Measurements from ENCODE around the gene LAYN.

The LAYN gene

DNA sequence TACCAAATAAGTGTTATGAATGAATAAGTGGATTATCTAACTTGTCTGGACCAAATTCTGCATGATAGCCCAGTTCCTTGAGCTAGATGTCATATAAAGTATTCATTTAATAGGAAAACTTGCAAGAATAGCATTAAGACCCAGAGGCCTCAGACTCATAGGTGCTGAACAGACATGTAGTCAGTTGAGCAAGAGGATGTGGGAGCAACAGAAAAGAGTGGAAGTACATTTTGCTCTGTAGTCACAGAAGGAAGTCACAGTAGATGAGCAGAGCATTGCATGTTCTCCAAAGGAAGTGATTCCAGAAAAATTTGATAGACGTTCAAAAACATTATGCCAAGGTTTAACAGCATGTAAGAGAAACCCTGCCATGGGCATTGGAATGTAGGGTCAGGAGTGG, 16.5 kb upstream of the LAYN start:
- no peak for TF ChIP-seq BACH2 (CRISPR knock-in tag; IDR thresholded peaks at IDR 0.05; ENCODE audit: borderline replicate concordance)
- TF ChIP-seq ARNTL (CRISPR knock-in tag; IDR thresholded peaks at IDR 0.05; ENCODE audit: borderline replicate concordance, low read depth), result no peak
- TF ChIP-seq ZNF565 (CRISPR knock-in tag; conservative IDR thresholded peaks at IDR 0.05; ENCODE audit: low read depth), result no peak
- no peak for TF ChIP-seq TOX (CRISPR knock-in tag; IDR thresholded peaks at IDR 0.05; ENCODE audit: borderline replicate concordance)
- no peak for TF ChIP-seq ZC3H10 (CRISPR knock-in tag; IDR thresholded peaks at IDR 0.05)
- TF ChIP-seq, protein P1, sequence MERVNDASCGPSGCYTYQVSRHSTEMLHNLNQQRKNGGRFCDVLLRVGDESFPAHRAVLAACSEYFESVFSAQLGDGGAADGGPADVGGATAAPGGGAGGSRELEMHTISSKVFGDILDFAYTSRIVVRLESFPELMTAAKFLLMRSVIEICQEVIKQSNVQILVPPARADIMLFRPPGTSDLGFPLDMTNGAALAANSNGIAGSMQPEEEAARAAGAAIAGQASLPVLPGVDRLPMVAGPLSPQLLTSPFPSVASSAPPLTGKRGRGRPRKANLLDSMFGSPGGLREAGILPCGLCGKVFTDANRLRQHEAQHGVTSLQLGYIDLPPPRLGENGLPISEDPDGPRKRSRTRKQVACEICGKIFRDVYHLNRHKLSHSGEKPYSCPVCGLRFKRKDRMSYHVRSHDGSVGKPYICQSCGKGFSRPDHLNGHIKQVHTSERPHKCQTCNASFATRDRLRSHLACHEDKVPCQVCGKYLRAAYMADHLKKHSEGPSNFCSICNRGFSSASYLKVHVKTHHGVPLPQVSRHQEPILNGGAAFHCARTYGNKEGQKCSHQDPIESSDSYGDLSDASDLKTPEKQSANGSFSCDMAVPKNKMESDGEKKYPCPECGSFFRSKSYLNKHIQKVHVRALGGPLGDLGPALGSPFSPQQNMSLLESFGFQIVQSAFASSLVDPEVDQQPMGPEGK (CRISPR knock-in tag; IDR thresholded peaks at IDR 0.05; ENCODE audit: borderline replicate concordance), result no peak
- TF ChIP-seq CSDC2 (CRISPR knock-in tag; IDR thresholded peaks at IDR 0.05), result no peak
- no peak for TF ChIP-seq TCF4 (CRISPR knock-in tag; IDR thresholded peaks at IDR 0.05; ENCODE audit: borderline replicate concordance)
- TF ChIP-seq ESRRG (CRISPR knock-in tag; IDR thresholded peaks at IDR 0.05), result no peak
- no peak for TF ChIP-seq SNAI2 (CRISPR knock-in tag; IDR thresholded peaks at IDR 0.05)
- TF ChIP-seq ZFP30 (CRISPR knock-in tag; IDR thresholded peaks at IDR 0.05), result no peak
- TF ChIP-seq ZNF8 (CRISPR knock-in tag; IDR thresholded peaks at IDR 0.05), result no peak
- no peak for TF ChIP-seq ISL1 (CRISPR knock-in tag; IDR thresholded peaks at IDR 0.05)
- TF ChIP-seq POU6F1 (CRISPR knock-in tag; IDR thresholded peaks at IDR 0.05; ENCODE audit: borderline replicate concordance, low read depth), result no peak
- no peak for TF ChIP-seq CSRNP3 (CRISPR knock-in tag; IDR thresholded peaks at IDR 0.05)
- ATAC-seq, result no peak

DNA sequence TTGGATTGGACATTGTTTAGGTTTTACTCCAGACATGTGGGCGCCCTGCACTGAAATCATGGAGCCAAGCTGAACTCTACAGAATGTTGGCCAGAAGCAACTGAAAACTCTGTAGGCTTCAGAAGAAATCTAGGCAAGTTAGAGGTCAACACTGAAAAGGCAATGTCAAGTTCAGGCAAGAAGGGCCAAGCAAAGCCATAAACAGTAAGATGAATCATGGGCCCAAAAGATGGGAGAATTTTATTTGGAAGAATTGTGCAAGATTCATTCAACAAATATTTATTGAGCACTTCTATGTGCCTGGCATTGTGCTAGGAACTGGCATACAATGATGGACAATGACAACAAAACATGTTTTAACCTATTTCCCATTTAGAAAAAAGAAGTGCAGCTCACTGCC, 15.1 kb upstream of the LAYN start:
- no peak for TF ChIP-seq ZFP30 (CRISPR knock-in tag; IDR thresholded peaks at IDR 0.05)
- no peak for TF ChIP-seq ZNF8 (CRISPR knock-in tag; IDR thresholded peaks at IDR 0.05)
- TF ChIP-seq POU6F1 (CRISPR knock-in tag; IDR thresholded peaks at IDR 0.05; ENCODE audit: borderline replicate concordance, low read depth), result no peak
- TF ChIP-seq TOX (CRISPR knock-in tag; IDR thresholded peaks at IDR 0.05; ENCODE audit: borderline replicate concordance), result no peak
- TF ChIP-seq ZNF70 (CRISPR knock-in tag; IDR thresholded peaks at IDR 0.05), result no peak
- TF ChIP-seq ZC3H10 (CRISPR knock-in tag; IDR thresholded peaks at IDR 0.05), result no peak
- no peak for TF ChIP-seq CSRNP3 (CRISPR knock-in tag; IDR thresholded peaks at IDR 0.05)
- TF ChIP-seq, protein P1 (CRISPR knock-in tag; IDR thresholded peaks at IDR 0.05; ENCODE audit: borderline replicate concordance), result no peak
- no peak for TF ChIP-seq ARNTL (CRISPR knock-in tag; IDR thresholded peaks at IDR 0.05; ENCODE audit: borderline replicate concordance, low read depth)
- TF ChIP-seq TSHZ2 (CRISPR knock-in tag; IDR thresholded peaks at IDR 0.05), result no peak
- no peak for TF ChIP-seq ISL1 (CRISPR knock-in tag; IDR thresholded peaks at IDR 0.05)
- TF ChIP-seq BACH2 (CRISPR knock-in tag; IDR thresholded peaks at IDR 0.05; ENCODE audit: borderline replicate concordance), result no peak
- no peak for TF ChIP-seq ZFP3 (CRISPR knock-in tag; IDR thresholded peaks at IDR 0.05)
- no peak for TF ChIP-seq CSDC2 (CRISPR knock-in tag; IDR thresholded peaks at IDR 0.05)
- TF ChIP-seq GLIS3 (CRISPR knock-in tag; IDR thresholded peaks at IDR 0.05), result no peak
- no peak for TF ChIP-seq PPARA (CRISPR knock-in tag; IDR thresholded peaks at IDR 0.05; ENCODE audit: borderline replicate concordance)
- no peak for TF ChIP-seq ESRRG (CRISPR knock-in tag; IDR thresholded peaks at IDR 0.05)
- no peak for TF ChIP-seq TCF4 (CRISPR knock-in tag; IDR thresholded peaks at IDR 0.05; ENCODE audit: borderline replicate concordance)
- no peak for ATAC-seq
